HL-60 (cell line): ENCODE measurements around the gene BEND6.
A peak's percentile ranks its signal among the peaks of the same experiment; 100 is the strongest.
"Not testable (repeated sequence)": the region's sequence is repeated elsewhere in the genome, so short reads cannot be mapped to it uniquely, and the experiment has no call there.

Experiments
- DNase-seq, 2 experiments: peaks; one replicate each; pipeline ENCODE4 v3.0.0-alpha.2; 2010 to 2020; ENCODE audit warnings: low read depth in 1 of 2, low spot score in 1 of 2
- H3K27ac ChIP-seq: fragments of 250-450 bp; sonication (Bioruptor Pico); replicated peaks from 2 replicates; pipeline ENCODE4 v1.5.1; 2020; ENCODE audit warnings: mild to moderate bottlenecking, moderate library complexity
- H3K27me3 ChIP-seq: fragments of 250-450 bp; sonication (Bioruptor Pico); 2 replicates; pipeline ENCODE4 v1.5.1; 2021; ENCODE audit warnings: mild to moderate bottlenecking, moderate library complexity; ENCODE audit not compliant: insufficient read depth, poor library complexity, severe bottlenecking
- H3K4me3 ChIP-seq: replicated peaks from 2 replicates; pipeline ENCODE4 v1.5.1; 2011; ENCODE audit warnings: mild to moderate bottlenecking, control low read depth, low read length; ENCODE audit not compliant: insufficient read depth
- CTCF ChIP-seq: IDR thresholded peaks from one replicate; pipeline ENCODE4 v1.5.1; 2011; ENCODE audit warnings: low read length, control low read depth, inconsistent platforms; ENCODE audit not compliant: insufficient read depth
- GABPA ChIP-seq: IDR thresholded peaks from 2 replicates; pipeline ENCODE4 v1.6.1; 2012; ENCODE audit warnings: low read depth
- POLR2AphosphoS5 ChIP-seq: IDR thresholded peaks from 2 replicates; pipeline ENCODE4 v1.6.1; 2012; ENCODE audit warnings: low read depth
- REST ChIP-seq: IDR thresholded peaks from 2 replicates; pipeline ENCODE4 v1.6.1; 2012; ENCODE audit warnings: low read depth; ENCODE audit not compliant: insufficient replicate concordance
- SPI1 ChIP-seq: IDR thresholded peaks from 2 replicates; pipeline ENCODE4 v1.6.1; 2012; ENCODE audit warnings: low read depth, mild to moderate bottlenecking, borderline replicate concordance

Gene BEND6

DNA sequence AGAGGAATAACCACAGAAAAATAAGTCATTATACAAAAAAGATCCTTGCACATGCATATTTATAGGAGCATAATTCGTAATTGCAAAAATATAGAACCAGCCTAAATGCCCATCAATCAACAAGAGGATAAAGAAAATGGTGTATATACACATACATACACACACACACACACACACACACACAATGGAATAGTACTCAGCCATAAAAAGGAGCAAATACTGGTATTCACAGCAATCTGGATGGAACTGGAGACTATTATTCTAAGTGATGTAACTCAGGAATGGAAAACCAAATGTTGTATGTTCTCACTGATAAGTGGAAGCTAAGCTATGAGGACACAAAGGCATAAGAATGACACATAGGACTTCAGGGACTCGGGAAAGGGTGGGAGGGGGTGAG, 89.7 kb downstream of the BEND6 start:
- no peak for DNase-seq
- Histone ChIP-seq H3K27ac (no peak overlapping the region), H3K4me3 (no peak overlapping the region), H3K27me3 (no peaks in the 10 kb centered on the region)
- TF ChIP-seq SPI1 (no peak), GABPA (no peak), CTCF (no peak), POLR2AphosphoS5 (no peak), REST (no peak)

DNA sequence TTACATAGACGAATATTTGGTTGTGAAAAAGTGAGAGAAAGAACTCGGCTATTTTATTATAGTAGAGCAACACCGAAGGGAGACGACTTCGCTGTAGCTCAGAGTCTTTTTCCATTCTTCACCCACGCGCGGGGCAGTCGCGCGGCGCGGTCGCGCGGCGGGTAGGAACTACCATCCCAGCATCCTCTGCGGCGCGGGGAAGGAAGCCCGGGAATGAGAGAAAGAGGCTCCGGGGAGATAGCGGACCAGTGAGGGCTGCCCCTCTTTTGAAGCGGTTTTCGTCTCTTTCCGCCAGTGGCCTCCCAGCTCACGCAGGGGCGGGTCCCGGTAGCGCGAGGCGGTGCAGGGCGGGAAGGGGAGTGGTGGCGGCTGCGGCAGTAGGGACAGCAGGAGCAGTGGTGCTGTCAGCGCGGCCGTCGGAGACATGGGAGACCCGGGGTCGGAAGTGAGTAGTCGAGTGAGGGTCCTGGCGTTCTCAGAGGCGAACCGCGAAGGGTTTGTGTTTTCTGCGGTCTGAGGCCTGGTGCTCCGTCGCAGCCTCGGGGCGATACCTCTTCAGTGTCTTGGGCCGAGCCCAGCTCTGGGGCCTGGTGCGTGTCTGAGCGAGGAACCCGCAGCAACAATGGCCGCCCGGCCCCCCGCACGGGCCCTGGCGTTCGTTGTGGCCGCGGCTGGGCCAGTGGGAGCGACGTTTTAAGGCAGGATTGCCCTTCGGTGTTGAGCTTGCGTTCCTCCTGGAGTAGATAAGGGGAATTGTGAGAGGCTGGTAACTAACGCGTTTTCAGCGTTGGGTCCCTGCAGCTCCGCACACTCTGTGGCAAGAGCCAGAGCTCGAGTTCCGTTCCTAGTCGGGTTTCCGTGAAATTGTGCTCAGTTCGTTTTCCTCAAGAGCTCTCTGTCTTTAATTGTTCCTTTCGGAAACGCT, 91.7 kb downstream of the BEND6 start, which contains the start of gene KIAA1586:
Gene KIAA1586, plus strand, starts transcription at position 362 of the 925 bp plus-strand sequence. Its CDS starts 63 bp downstream, at position 425.
- H3K27me3 ChIP-seq: not testable (repeated sequence)
- TF ChIP-seq GABPA (peak; percentile 57; the same call in 1 of the 2 replicates), POLR2AphosphoS5 (peak; percentile 86)
- Histone ChIP-seq H3K4me3 (peak within 1 kb of the TSS; percentile 47), H3K27ac (peak within 1 kb of the TSS; percentile 80)
- peak; percentile 71 to 96 for DNase-seq

DNA sequence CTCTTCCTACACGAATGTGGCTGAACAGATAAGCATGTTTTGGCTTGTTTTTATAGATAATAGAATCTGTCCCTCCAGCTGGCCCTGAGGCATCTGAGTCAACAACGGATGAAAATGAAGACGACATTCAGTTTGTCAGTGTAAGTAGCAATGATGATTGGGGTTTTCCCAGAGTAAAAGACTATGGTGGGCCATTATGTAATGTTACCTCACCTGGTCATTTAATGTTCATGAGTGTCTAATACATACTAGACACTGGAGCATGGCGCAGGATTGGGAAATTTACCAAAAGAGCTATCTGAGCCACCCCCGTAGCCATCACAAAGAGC, 92.3 kb downstream of the BEND6 start:
- not testable (repeated sequence) for H3K27ac ChIP-seq, H3K27me3 ChIP-seq, H3K4me3 ChIP-seq, DNase-seq

DNA sequence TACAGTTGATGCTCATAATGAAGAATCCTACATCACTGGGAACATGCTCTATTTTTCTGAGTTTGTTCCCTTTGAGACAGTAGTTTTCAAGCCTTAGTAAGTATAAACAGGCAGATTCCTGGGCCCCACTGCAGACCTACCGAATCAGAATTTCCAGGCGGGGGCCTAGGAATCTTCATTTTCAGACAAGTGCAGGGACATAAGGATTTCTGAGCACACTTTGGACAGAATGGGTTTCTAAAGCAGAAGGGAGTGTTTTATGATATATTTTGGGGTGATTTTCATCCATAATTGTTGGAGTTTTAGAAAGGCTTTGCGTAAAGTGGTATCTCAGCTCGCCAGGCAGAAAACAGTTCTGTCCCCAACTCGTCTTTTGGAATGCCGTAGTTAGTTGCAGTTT, 93.0 kb downstream of the BEND6 start:
- peak overlapping the region; percentile 37 for H3K4me3 ChIP-seq
- H3K27ac ChIP-seq, H3K27me3 ChIP-seq, DNase-seq: not testable (repeated sequence)

- H3K4me3 ChIP-seq: no peak overlapping the region
- TF ChIP-seq SPI1 (no peak), GABPA (no peak), CTCF (no peak), POLR2AphosphoS5 (no peak), REST (no peak)
- no peaks in the 10 kb centered on the region for H3K27me3 ChIP-seq
- no peak overlapping the region for H3K27ac ChIP-seq
- no peak for DNase-seq
Observed at GRCh38 chr6:57048577-57048976, 93.7 kb downstream of the BEND6 start.
